Panc1 (cell line): ENCODE measurements around the gene SBF2. TPM values are rescaled to one million over a fixed set of nuclear protein-coding genes. Genes with fewer than 3 reads are reported as not detected.

ENCODE experiments used
- ATAC-seq: fragments of 200-7000 bp; cut with Tn5 transposase; 2 replicates; pipeline ENCODE4 v1.9.1; 2020; ENCODE audit warnings: mild to moderate bottlenecking, moderate library complexity
- BruUV-seq: library from RNA; stranded (reverse); fragments of 400-500 nt; replicated peaks from 2 replicates; lab custom pipeline; 2021; lab: Mats Ljungman, UMichigan
- CTCF ChIA-PET: fragments of 300-600 bp; sonication (Branson Sonifier 250); formaldehyde crosslinking; loops from one replicate; lab custom pipeline; 2022; ENCODE audit warnings: antibody characterized with exemption; lab: Charles Lee
- POLR2A ChIA-PET: fragments of 300-600 bp; sonication (Branson Sonifier 250); formaldehyde crosslinking; loops from one replicate; lab custom pipeline; 2022; ENCODE audit warnings: antibody characterized with exemption; lab: Charles Lee
- DNase-seq: peaks from one replicate; pipeline ENCODE4 v3.0.0-alpha.2; 2010; ENCODE audit warnings: low read depth, low spot score
- H3K27ac ChIP-seq: 2 replicates; pipeline ENCODE4 v1.5.1; 2011; ENCODE audit warnings: mild to moderate bottlenecking, low read length, inconsistent platforms
- H3K27me3 ChIP-seq: fragments of 200-500 bp; sonication (Bioruptor generic); 2 replicates; pipeline ENCODE4 v1.6.0; 2014; ENCODE audit warnings: low read length, inconsistent platforms; ENCODE audit not compliant: control insufficient read depth, insufficient read depth
- H3K36me3 ChIP-seq: fragments of 200-500 bp; sonication (Bioruptor generic); 2 replicates; pipeline ENCODE4 v1.5.1; 2014; ENCODE audit warnings: inconsistent platforms, mild to moderate bottlenecking, low read length, moderate library complexity; ENCODE audit not compliant: control insufficient read depth, insufficient read depth
- H3K4me1 ChIP-seq: 2 replicates; pipeline ENCODE4 v1.5.1; 2011; ENCODE audit warnings: inconsistent platforms, mild to moderate bottlenecking, low read length, moderate library complexity; ENCODE audit not compliant: control insufficient read depth, insufficient read depth
- H3K4me3 ChIP-seq, 2 experiments: 2 replicates each; pipeline ENCODE4 v1.5.1; 2011 to 2012; ENCODE audit warnings: low read depth in 2 of 2, low read length in 2 of 2, mild to moderate bottlenecking in 2 of 2, inconsistent platforms in 1 of 2, moderate library complexity in 1 of 2
- H3K9me3 ChIP-seq: fragments of 200-500 bp; sonication (Bioruptor generic); 2 replicates; pipeline ENCODE4 v1.5.1; 2014; ENCODE audit warnings: low read depth, mild to moderate bottlenecking, inconsistent platforms, low read length, moderate library complexity; ENCODE audit not compliant: control insufficient read depth, insufficient read depth
- CTCF ChIP-seq: fragments of 450-650 bp; IDR thresholded peaks from 2 replicates; pipeline ENCODE4 v1.5.1; 2017; ENCODE audit warnings: mild to moderate bottlenecking
- POLR2AphosphoS5 ChIP-seq: IDR thresholded peaks from 2 replicates; pipeline ENCODE4 v1.6.1; 2012; ENCODE audit warnings: mild to moderate bottlenecking, low read depth, low read length, moderate library complexity
- REST ChIP-seq, 2 experiments: IDR thresholded peaks; 2 replicates each; pipeline ENCODE4 v1.6.1; 2011 to 2012; ENCODE audit warnings: low read depth in 2 of 2, control low read depth in 1 of 2, low read length in 1 of 2, mild to moderate bottlenecking in 1 of 2, moderate library complexity in 1 of 2; ENCODE audit not compliant: insufficient read depth in 1 of 2
- SIN3A ChIP-seq: IDR thresholded peaks from 2 replicates; pipeline ENCODE4 v1.6.1; 2012; ENCODE audit warnings: low read depth, mild to moderate bottlenecking, low read length, moderate library complexity, borderline replicate concordance; ENCODE audit not compliant: insufficient read depth
- TCF7L2 ChIP-seq: IDR thresholded peaks from 2 replicates; pipeline ENCODE4 v1.6.1; 2011; ENCODE audit warnings: mild to moderate bottlenecking, low read depth, low read length, inconsistent platforms
- in situ Hi-C: cut with HindIII; loops from 2 replicates; pipeline ENCODE4 v1.10.0; 2016; ENCODE audit warnings: low sequenced_read_pairs, low pct_unique_long_range_greater_than_20kb
- intact Hi-C: fragments of 100-400 bp; cut with micrococcal nuclease; formaldehyde crosslinking; loops from one replicate; pipeline ENCODE4 v1.10.0; 2022; ENCODE audit not compliant: unreplicated experiment
- total RNA-seq: library from RNA; stranded (reverse); gene quantifications from one replicate; pipeline ENCODE4 v1.2.1, GENCODE V29; 2021; ENCODE audit not compliant: unreplicated experiment

Gene SBF2
- total RNA-seq, 1 experiment from 2014 or later = 65.0 TPM

GRCh38 chr11:10317151-10317755 lies 23.2 kb upstream of the SBF2 start:
- Histone ChIP-seq H3K27me3 (no peaks in the 10 kb centered on the region), H3K4me1 (peaks cover 64% of the 10 kb centered on the region), H3K27ac (peak overlapping the region; percentile 90), H3K36me3 (no peaks in the 10 kb centered on the region), H3K9me3 (no peaks in the 10 kb centered on the region), H3K4me3 (no peak overlapping the region)
- in situ Hi-C loops = loop anchor here (25.0 kb wide), 2 partner anchors 455 to 730 kb away; no protein-coding TSS in a partner anchor
- TF ChIP-seq TCF7L2 (no peak), CTCF (no peak), REST (IDR thresholded peaks at IDR 0.05; ENCODE audit: insufficient read depth in 1 of 2, low read depth in 2 of 2, low read length in 1 of 2) (no peak), SIN3A (no peak), POLR2AphosphoS5 (no peak)
- intact Hi-C loops = no loop called here
- BruUV-seq = no TSS peak
- no peak for DNase-seq
- CTCF ChIA-PET = interaction anchor here (0.6 to 0.7 kb wide), 4 partner anchors 51 to 716 kb away, joined by 3 to 5 read pairs (median 4); no protein-coding TSS in a partner anchor
- ATAC-seq = no peak
- POLR2A ChIA-PET = interaction anchor here (0.6 to 1.2 kb wide), 2 partner anchors 8 to 486 kb away, joined by 3 to 4 read pairs; no protein-coding TSS in a partner anchor

GRCh38 chr11:10315083-10315482 lies 21.1 kb upstream of the SBF2 start:
- H3K27ac ChIP-seq = peak overlapping the region; percentile 88
- in situ Hi-C loops (loop anchor here (25.0 kb wide), 2 partner anchors 453 to 728 kb away; no protein-coding TSS in a partner anchor), intact Hi-C loops (no loop called here)
- ChIA-PET POLR2A (interaction anchor here (0.8 to 1.6 kb wide), 2 partner anchors 8 to 11 kb away, joined by 3 to 17 read pairs; partner anchors contain the start of gene ADM), CTCF (interaction anchor here (1.0 to 1.5 kb wide), 2 partner anchors 10 to 556 kb away, joined by 9 to 12 read pairs; partner anchors contain the start of gene ADM)
- H3K36me3 ChIP-seq = no peaks in the 10 kb centered on the region
- BruUV-seq = no TSS peak
- H3K9me3 ChIP-seq = no peaks in the 10 kb centered on the region
- DNase-seq (no peak), ATAC-seq (no peak)
- H3K4me3 ChIP-seq = peak overlapping the region in 1 of 2 experiments; percentile 7; a peak in 1 of 4 replicates
- no peak for TF ChIP-seq REST (IDR thresholded peaks at IDR 0.05; ENCODE audit: insufficient read depth in 1 of 2, low read depth in 2 of 2, low read length in 1 of 2)
- peaks cover 51% of the 10 kb centered on the region for H3K4me1 ChIP-seq
- no peaks in the 10 kb centered on the region for H3K27me3 ChIP-seq
